Vagina (tissue), 2 donors: ENCODE results near the gene SPRR2B.
"Not testable (repeated sequence)": the region's sequence is repeated elsewhere in the genome, so short reads cannot be mapped to it uniquely, and the experiment has no call there.

ENCODE experiments used
- CTCF ChIP-seq, 3 experiments: fragments of 450-650 bp in 2 of 3; fragments of 200-600 bp in 1 of 3; sonication (generic) in 1 of 3; IDR thresholded peaks; one replicate each; pipeline ENCODE4 v1.5.1; 2017 to 2019; ENCODE audit warnings: antibody characterized with exemption in 3 of 3, mild to moderate bottlenecking in 2 of 3, moderate library complexity in 2 of 3
- POLR2A ChIP-seq, 2 donors: fragments of 450-650 bp; IDR thresholded peaks; one replicate each; pipeline ENCODE4 v1.6.1; 2017; ENCODE audit warnings: antibody characterized with exemption in 2 of 2, mild to moderate bottlenecking in 2 of 2, moderate library complexity in 2 of 2
- POLR2AphosphoS5 ChIP-seq, 2 donors: sonication (generic); formaldehyde crosslinking; IDR thresholded peaks; one replicate each; pipeline ENCODE4 v1.9.0; 2017; ENCODE audit warnings: antibody characterized with exemption in 2 of 2, mild to moderate bottlenecking in 2 of 2, low read depth in 1 of 2; ENCODE audit not compliant: insufficient read depth in 1 of 2

DNA sequence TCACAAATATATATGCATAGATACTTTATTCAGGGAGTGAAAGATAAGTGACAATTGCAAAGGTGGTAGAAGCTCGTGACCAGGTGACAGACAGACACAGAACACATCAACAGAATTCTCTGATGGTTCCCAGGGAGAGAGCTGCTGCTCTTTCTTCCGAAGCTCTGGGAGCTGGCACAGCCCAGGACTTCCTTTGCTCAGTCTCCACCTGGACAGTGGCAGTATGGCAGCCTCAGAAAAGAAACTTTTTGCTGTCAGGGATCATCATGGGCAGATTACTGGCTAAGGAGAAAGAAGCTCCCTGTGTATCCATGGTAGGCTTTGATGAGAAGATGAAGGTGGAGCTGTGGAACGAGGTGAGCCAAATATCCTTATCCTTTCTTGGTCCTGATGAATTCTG, 15.3 kb downstream of the SPRR2B start:
- TF ChIP-seq POLR2A (IDR thresholded peaks at IDR 0.05); CTCF (IDR thresholded peaks at IDR 0.05); POLR2AphosphoS5 (IDR thresholded peaks at IDR 0.05; ENCODE audit: insufficient read depth in 1 of 2, low read depth in 1 of 2): not testable (repeated sequence)
